Activated CD8-positive, alpha-beta T cell treated with anti-CD3 and anti-CD28 coated beads for 36 hours (primary cell): ENCODE data around the gene SELENOT. TPM values are rescaled to one million over a fixed set of nuclear protein-coding genes. Genes with fewer than 3 reads are reported as not detected.

Experiments used
- ATAC-seq: fragments of 200-7000 bp; cut with Tn5 transposase; one replicate; pipeline ENCODE4 v1.10.0; 2021; ENCODE audit warnings: mild to moderate bottlenecking, moderate library complexity
- CTCF ChIA-PET: fragments of 350-600 bp; sonication (Branson Sonifier 250); formaldehyde crosslinking; loops from one replicate; lab custom pipeline; 2021; ENCODE audit warnings: antibody characterized with exemption; lab: Charles Lee
- POLR2A ChIA-PET: fragments of 350-600 bp; sonication (Branson Sonifier 250); formaldehyde crosslinking; loops from one replicate; lab custom pipeline; 2021; ENCODE audit warnings: antibody characterized with exemption; lab: Charles Lee
- DNase-seq: peaks from one replicate; pipeline ENCODE4 v3.0.0-alpha.2; 2020
- H3K27ac Mint-ChIP-seq: one replicate; pipeline ENCODE4 v1.8.0; 2021; ENCODE audit warnings: mild to moderate bottlenecking, mixed read lengths
- H3K27me3 Mint-ChIP-seq: one replicate; pipeline ENCODE4 v1.8.0; 2021; ENCODE audit warnings: mixed read lengths
- H3K36me3 Mint-ChIP-seq: one replicate; pipeline ENCODE4 v1.8.0; 2021; ENCODE audit warnings: low read depth, mixed read lengths
- H3K4me1 Mint-ChIP-seq: one replicate; pipeline ENCODE4 v1.8.0; 2021; ENCODE audit warnings: low read depth, mixed read lengths
- H3K4me3 Mint-ChIP-seq: one replicate; pipeline ENCODE4 v1.8.0; 2021; ENCODE audit warnings: mild to moderate bottlenecking, moderate library complexity, mixed read lengths
- H3K9me3 Mint-ChIP-seq: one replicate; pipeline ENCODE4 v1.8.0; 2021; ENCODE audit warnings: mixed read lengths
- intact Hi-C: fragments of 100-400 bp; cut with micrococcal nuclease; formaldehyde crosslinking; loops from one replicate; pipeline ENCODE4 v1.10.0; 2022
- total RNA-seq, 2 experiments: library from RNA; stranded (reverse); gene quantifications; one replicate each; pipeline ENCODE4 v1.2.3, GENCODE V29; 2021
- TF ChIP-seq, protein P1 (sequence below): fragments of 200-600 bp; IDR thresholded peaks from one replicate; pipeline ENCODE4 v1.8.0; 2022; ENCODE audit warnings: antibody characterized with exemption, mild to moderate bottlenecking

Gene SELENOT
- total RNA-seq, 2 experiments from 2014 or later = 77.6 to 89.8 TPM

DNA sequence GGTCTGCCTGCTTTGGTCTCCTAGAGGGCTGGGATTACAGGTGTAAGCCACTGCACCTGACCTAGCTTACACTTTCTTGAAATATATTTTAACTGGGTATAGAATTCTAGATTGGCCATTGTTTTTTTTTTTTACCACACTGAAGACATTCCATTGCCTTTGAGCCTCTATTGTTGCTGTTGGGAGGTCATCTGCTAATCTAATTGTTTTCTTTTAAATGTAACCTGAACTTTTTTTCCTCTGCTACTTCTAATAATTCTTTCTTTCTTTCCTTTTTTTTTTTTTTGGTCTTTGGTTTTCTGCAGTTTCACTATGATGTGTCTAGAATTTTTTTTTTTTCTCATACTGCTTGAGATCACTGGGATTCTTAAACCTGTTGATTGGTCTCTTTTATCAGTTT is 72.5 kb downstream of the SELENOT start:
- intact Hi-C loops = no loop called here
- Mint-ChIP-seq H3K4me1 (peaks cover 13% of the 10 kb centered on the region), H3K36me3 (peaks cover 3% of the 10 kb centered on the region), H3K27me3 (no peaks in the 10 kb centered on the region), H3K4me3 (no peak overlapping the region), H3K27ac (no peak overlapping the region), H3K9me3 (peaks cover 11% of the 10 kb centered on the region)
- ChIA-PET CTCF (no interaction called here), POLR2A (no interaction called here)
- no peak for DNase-seq
- TF ChIP-seq, protein P1, sequence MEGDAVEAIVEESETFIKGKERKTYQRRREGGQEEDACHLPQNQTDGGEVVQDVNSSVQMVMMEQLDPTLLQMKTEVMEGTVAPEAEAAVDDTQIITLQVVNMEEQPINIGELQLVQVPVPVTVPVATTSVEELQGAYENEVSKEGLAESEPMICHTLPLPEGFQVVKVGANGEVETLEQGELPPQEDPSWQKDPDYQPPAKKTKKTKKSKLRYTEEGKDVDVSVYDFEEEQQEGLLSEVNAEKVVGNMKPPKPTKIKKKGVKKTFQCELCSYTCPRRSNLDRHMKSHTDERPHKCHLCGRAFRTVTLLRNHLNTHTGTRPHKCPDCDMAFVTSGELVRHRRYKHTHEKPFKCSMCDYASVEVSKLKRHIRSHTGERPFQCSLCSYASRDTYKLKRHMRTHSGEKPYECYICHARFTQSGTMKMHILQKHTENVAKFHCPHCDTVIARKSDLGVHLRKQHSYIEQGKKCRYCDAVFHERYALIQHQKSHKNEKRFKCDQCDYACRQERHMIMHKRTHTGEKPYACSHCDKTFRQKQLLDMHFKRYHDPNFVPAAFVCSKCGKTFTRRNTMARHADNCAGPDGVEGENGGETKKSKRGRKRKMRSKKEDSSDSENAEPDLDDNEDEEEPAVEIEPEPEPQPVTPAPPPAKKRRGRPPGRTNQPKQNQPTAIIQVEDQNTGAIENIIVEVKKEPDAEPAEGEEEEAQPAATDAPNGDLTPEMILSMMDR = no peak
- no peak for ATAC-seq

Other genes starting within 250 kb of the SELENOT start
- gene TSC22D2, start 195.0 kb upstream of the SELENOT start, total RNA-seq = 10 to 100 TPM; 12.3 to 16.7 TPM
- gene SERP1, start 56.8 kb upstream of the SELENOT start, total RNA-seq = 100 to 1,000 TPM; 115 TPM
- gene EIF2A, start 56.5 kb upstream of the SELENOT start, total RNA-seq = 100 to 1,000 TPM; 130 to 136 TPM
- not detected for gene ERICH6, start 100.6 kb downstream of the SELENOT start, total RNA-seq
- gene SIAH2, start 159.8 kb downstream of the SELENOT start, total RNA-seq = 10 to 100 TPM; 90.3 to 91.1 TPM